SU-DHL-6 (cell line): ENCODE results near the gene PRKCD.

ENCODE experiments used
- H2AFZ ChIP-seq: fragments of 200-600 bp; sonication (generic); 2 replicates; pipeline ENCODE4 v1.6.1; 2014; ENCODE audit warnings: low read depth, mild to moderate bottlenecking, moderate library complexity, mixed read lengths, antibody characterized with exemption, low read length; ENCODE audit not compliant: severe bottlenecking
- H3F3A ChIP-seq: fragments of 200-600 bp; shearing (Covaris generic); 2 replicates; pipeline ENCODE4 v1.6.0; 2016; ENCODE audit warnings: antibody characterized with exemption, mild to moderate bottlenecking; ENCODE audit not compliant: insufficient read depth
- H3K27ac ChIP-seq: fragments of 200-600 bp; sonication (generic); 2 replicates; pipeline ENCODE4 v1.5.1; 2016; ENCODE audit warnings: low read depth, mild to moderate bottlenecking, low read length, moderate library complexity, mixed read lengths
- H3K27me3 ChIP-seq: fragments of 200-600 bp; sonication (generic), shearing (Covaris generic); 2 replicates; pipeline ENCODE4 v1.6.0; 2014; ENCODE audit warnings: mild to moderate bottlenecking, low read length
- H3K36me3 ChIP-seq: fragments of 200-600 bp; sonication (generic); 2 replicates; pipeline ENCODE4 v1.6.1; 2014; ENCODE audit warnings: mild to moderate bottlenecking, low read length, mixed read lengths
- H3K4me2 ChIP-seq: fragments of 300-600, 200-600 bp; shearing (Covaris generic), sonication (generic); 2 replicates; pipeline ENCODE4 v1.6.0; 2014; ENCODE audit warnings: low read length, low read depth, mild to moderate bottlenecking; ENCODE audit not compliant: poor library complexity, severe bottlenecking
- H3K4me3 ChIP-seq: fragments of 200-600 bp; sonication (generic); 2 replicates; pipeline ENCODE4 v1.5.1; 2014; ENCODE audit warnings: antibody characterized with exemption, low read length, mild to moderate bottlenecking, mixed read lengths; ENCODE audit not compliant: insufficient read depth, poor library complexity, severe bottlenecking
- H3K79me2 ChIP-seq: fragments of 200-600 bp; sonication (generic); 2 replicates; pipeline ENCODE4 v1.6.1; 2014; ENCODE audit warnings: mild to moderate bottlenecking, low read length, moderate library complexity; ENCODE audit not compliant: insufficient read depth
- H3K9ac ChIP-seq: fragments of 200-600 bp; sonication (generic); 2 replicates; pipeline ENCODE4 v1.7.0; 2014; ENCODE audit warnings: mild to moderate bottlenecking, low read length
- H3K9me2 ChIP-seq: fragments of 200-600 bp; sonication (generic); replicated peaks from 2 replicates; pipeline ENCODE4 v1.6.1; 2014; ENCODE audit warnings: low read length; ENCODE audit not compliant: insufficient read depth
- H3K9me3 ChIP-seq: fragments of 200-600 bp; sonication (generic); 2 replicates; pipeline ENCODE4 v1.6.1; 2014; ENCODE audit warnings: low read length, mixed read lengths; ENCODE audit not compliant: insufficient read depth
- H4K20me1 ChIP-seq: fragments of 200-600 bp; sonication (generic); 2 replicates; pipeline ENCODE4 v1.6.1; 2014; ENCODE audit warnings: low read depth, mild to moderate bottlenecking, antibody characterized with exemption, low read length, moderate library complexity, mixed read lengths
- EZH2phosphoT487 ChIP-seq: fragments of 200-600 bp; sonication (generic), shearing (Covaris generic); conservative IDR thresholded peaks from 2 replicates; pipeline ENCODE4 v1.6.1; 2018; ENCODE audit warnings: mild to moderate bottlenecking, antibody characterized with exemption, low read length, moderate library complexity, mixed read lengths
- TF ChIP-seq, protein P1 (sequence below): fragments of 200-600 bp; sonication (generic); IDR thresholded peaks from one replicate; pipeline ENCODE4 v1.5.1; 2017; ENCODE audit warnings: antibody characterized with exemption, mild to moderate bottlenecking, low read length, moderate library complexity; ENCODE audit not compliant: insufficient read depth, poor library complexity, severe bottlenecking

Gene PRKCD

DNA sequence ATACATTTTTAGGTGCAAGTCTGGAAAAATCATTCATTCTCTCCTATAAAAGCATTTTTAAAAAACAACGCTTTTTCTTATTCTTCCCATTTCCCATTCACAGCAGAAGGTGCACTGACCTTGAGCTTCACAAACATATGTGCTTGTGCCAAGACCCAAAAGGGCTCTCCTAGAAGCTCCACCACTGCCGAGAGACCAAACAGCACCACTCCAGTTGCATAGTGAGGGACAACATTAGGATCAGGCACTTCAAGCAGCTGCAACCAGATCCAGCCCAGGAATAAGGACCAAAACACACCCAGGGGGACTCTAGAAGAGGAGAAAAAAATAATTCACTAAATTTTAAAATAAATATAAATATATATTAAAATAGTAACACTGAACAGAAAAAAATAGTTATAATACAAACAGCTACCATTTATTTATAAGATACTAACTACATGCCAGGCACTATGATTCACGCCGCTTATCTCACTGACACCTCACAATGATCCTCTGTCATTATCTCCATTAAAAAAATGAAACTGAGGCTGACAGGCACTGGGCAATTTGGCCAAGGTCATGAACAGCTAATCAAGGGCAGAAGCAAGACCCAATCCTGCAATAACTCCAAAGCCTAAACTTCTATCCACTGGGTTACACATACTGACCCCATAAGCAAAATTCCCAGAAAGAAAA lies 38.6 kb upstream of the PRKCD start:
- no peaks in the 10 kb centered on the region for H3K9me3 ChIP-seq
- H3K27me3 ChIP-seq = no peaks in the 10 kb centered on the region
- no peak for TF ChIP-seq EZH2phosphoT487
- TF ChIP-seq, protein P1, sequence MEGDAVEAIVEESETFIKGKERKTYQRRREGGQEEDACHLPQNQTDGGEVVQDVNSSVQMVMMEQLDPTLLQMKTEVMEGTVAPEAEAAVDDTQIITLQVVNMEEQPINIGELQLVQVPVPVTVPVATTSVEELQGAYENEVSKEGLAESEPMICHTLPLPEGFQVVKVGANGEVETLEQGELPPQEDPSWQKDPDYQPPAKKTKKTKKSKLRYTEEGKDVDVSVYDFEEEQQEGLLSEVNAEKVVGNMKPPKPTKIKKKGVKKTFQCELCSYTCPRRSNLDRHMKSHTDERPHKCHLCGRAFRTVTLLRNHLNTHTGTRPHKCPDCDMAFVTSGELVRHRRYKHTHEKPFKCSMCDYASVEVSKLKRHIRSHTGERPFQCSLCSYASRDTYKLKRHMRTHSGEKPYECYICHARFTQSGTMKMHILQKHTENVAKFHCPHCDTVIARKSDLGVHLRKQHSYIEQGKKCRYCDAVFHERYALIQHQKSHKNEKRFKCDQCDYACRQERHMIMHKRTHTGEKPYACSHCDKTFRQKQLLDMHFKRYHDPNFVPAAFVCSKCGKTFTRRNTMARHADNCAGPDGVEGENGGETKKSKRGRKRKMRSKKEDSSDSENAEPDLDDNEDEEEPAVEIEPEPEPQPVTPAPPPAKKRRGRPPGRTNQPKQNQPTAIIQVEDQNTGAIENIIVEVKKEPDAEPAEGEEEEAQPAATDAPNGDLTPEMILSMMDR = no peak
- H3K9ac ChIP-seq = no peak overlapping the region
- H4K20me1 ChIP-seq = no peaks in the 10 kb centered on the region
- H3K9me2 ChIP-seq = no peaks in the 10 kb centered on the region
- no peak overlapping the region for H3K27ac ChIP-seq
- H3K79me2 ChIP-seq = no peaks in the 10 kb centered on the region
- H3K4me3 ChIP-seq = no peak overlapping the region
- H3K36me3 ChIP-seq = peaks cover 16% of the 10 kb centered on the region; the same call in 1 of the 2 replicates
- no peaks in the 10 kb centered on the region for H3F3A ChIP-seq
- H2AFZ ChIP-seq = no peak overlapping the region
- H3K4me2 ChIP-seq = no peak overlapping the region

GRCh38 chr3:53122933-53123305 lies 38.1 kb upstream of the PRKCD start:
- Histone ChIP-seq H3K4me2 (no peak overlapping the region), H2AFZ (no peak overlapping the region), H3K36me3 (peaks cover 16% of the 10 kb centered on the region; the same call in 1 of the 2 replicates), H4K20me1 (no peaks in the 10 kb centered on the region), H3F3A (no peaks in the 10 kb centered on the region), H3K9me2 (no peaks in the 10 kb centered on the region), H3K27ac (no peak overlapping the region), H3K9ac (no peak overlapping the region), H3K4me3 (no peak overlapping the region), H3K27me3 (no peaks in the 10 kb centered on the region), H3K79me2 (no peaks in the 10 kb centered on the region), H3K9me3 (no peaks in the 10 kb centered on the region)
- TF ChIP-seq, protein P1 = no peak
- TF ChIP-seq EZH2phosphoT487 = no peak

DNA sequence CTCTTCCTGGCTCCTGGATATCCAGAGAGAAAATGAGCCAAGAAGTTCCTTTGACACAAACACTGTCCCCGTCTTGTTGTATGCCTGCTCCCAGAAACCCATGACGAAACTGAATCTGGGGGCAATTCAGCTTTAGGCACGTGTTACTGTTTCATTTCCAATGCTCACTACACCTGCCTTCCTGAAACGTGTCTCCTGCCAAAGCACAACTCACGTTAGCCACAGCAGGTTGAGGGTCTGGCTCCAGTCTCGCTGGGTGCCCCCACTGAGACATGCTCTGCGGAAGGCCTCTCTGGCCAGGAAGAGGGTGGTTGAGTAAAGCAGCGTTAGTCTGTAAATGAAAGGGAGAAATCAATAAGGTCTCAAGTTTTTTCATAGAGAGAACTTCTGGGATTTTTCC lies 37.5 kb upstream of the PRKCD start:
- H3K27ac ChIP-seq = no peak overlapping the region
- TF ChIP-seq EZH2phosphoT487 = no peak
- TF ChIP-seq, protein P1 = no peak
- peaks cover 16% of the 10 kb centered on the region; the same call in 1 of the 2 replicates for H3K36me3 ChIP-seq
- no peak overlapping the region for H3K4me3 ChIP-seq
- no peaks in the 10 kb centered on the region for H3K27me3 ChIP-seq
- no peak overlapping the region for H3K9ac ChIP-seq
- H4K20me1 ChIP-seq = no peaks in the 10 kb centered on the region
- H3K79me2 ChIP-seq = 0 out of 2 replicates have a peak, but pooled peaks cover 3% of the 10 kb centered on the region
- H3K4me2 ChIP-seq = no peak overlapping the region
- no peaks in the 10 kb centered on the region for H3K9me3 ChIP-seq
- H2AFZ ChIP-seq = no peak overlapping the region
- H3F3A ChIP-seq = no peaks in the 10 kb centered on the region
- H3K9me2 ChIP-seq = no peaks in the 10 kb centered on the region
